NCI-H187 treated with DMSO at 0.1 percent for 48 hours (cell line): ENCODE data around the gene DIPK2A.
A peak's percentile ranks its signal among the peaks of the same experiment; 100 is the strongest.

Source experiments
- DNase-seq: peaks from one replicate; lab custom pipeline; 2025; lab: John Stamatoyannopoulos, UW

Gene DIPK2A, protein sequence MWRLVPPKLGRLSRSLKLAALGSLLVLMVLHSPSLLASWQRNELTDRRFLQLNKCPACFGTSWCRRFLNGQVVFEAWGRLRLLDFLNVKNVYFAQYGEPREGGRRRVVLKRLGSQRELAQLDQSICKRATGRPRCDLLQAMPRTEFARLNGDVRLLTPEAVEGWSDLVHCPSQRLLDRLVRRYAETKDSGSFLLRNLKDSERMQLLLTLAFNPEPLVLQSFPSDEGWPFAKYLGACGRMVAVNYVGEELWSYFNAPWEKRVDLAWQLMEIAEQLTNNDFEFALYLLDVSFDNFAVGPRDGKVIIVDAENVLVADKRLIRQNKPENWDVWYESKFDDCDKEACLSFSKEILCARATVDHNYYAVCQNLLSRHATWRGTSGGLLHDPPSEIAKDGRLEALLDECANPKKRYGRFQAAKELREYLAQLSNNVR

DNA sequence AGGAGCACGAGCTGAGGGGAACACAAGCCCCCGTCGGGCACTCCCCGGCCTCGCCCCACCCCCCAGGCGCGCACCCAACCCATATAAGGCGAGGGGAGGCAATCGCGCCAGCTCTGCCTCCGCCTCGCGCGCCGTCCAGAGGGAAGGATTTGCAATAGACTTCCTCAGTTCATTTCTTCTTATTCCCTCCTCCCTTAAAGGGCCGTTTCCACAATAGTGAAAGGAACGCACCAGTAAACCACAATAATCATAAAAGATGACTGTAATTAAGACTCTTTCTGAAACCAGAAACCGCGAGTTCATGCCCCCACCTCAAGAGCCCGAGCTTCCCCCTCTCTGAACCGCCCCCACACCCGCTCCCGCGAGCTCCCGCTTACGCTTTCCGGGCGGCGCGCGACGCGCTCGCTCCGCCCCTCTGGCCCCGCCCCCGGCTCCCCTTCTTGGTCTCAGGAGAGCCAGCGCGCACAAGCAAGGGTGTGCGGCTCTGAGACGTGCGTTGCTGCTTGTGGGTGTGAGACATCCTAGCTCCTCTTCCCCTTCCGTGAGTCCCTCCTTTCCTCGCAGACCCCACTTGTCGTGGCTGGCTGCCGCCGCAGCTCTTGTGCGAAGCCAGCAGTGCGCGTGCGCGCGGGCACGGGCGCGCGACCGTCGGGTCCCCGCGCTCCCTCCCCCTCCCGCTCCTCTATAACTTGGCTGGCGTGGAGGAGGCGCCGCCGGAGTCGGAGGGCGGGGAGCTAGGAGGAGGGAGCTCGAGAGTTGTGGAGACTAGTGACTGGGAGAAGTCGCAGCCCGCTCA lies at the start of gene DIPK2A:
DIPK2A (plus strand) TSS at position 465 of the 796 bp plus-strand sequence. CDS start 510 bp downstream, outside the sequence.
- peak; percentile 76 for DNase-seq

DNA sequence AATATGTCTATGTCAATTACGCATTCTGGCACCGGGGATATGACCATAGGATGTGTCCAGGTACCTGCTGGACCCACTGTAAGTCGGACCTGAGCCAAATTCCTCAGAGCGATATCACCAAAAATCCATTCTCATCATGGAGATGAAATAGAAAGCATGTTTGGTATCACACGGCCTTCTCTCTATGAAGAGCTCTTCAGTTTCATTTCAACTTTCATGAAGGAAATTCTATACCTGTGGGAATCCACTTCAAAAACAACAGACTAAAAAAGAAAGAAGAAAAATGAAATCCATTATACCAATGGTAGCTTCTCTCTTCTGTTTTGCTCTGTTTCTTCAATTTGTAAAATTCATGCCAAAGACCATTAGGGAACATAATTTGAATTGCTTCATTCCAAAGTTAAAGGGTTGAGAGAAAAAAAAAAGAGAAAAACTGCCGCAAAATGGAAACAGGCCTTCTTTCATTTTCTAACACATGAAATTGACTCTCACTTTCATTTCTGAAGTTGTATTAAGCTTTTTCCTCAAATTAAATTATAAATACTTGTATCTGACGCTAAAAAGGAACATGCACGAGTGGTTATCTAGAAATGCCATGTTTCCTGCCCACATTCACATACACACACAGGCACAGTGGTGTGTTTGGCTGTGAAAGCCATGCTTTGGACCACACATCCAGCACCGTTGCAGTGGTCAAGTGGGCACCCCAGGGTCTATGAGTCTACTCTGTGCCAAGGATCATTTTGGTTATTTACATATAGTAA lies 46.9 kb upstream of the DIPK2A start:
- DNase-seq = no peak

DNA sequence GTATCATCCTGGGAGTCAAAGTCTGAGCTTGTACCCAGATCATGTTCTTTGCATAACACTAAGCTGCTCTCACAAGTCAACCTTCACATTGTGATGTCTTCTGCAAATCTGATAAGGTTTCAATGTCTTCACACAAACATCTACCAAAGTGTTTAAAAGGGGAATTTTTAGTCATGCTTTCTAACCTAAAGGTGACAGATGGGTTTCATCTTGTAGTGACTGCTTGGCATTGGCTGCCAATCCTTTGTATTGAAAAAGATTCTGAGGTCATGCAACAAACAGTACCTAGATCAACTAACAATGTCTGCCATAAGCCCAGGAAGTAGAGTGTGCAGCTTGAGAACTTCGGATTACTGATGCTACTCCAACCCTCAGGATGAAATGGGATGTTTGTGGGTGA lies 43.6 kb upstream of the DIPK2A start:
- no peak for DNase-seq

- DNase-seq = no peak
Observed at GRCh38 chr3:143928541-143929255, 42.9 kb upstream of the DIPK2A start.

DNA sequence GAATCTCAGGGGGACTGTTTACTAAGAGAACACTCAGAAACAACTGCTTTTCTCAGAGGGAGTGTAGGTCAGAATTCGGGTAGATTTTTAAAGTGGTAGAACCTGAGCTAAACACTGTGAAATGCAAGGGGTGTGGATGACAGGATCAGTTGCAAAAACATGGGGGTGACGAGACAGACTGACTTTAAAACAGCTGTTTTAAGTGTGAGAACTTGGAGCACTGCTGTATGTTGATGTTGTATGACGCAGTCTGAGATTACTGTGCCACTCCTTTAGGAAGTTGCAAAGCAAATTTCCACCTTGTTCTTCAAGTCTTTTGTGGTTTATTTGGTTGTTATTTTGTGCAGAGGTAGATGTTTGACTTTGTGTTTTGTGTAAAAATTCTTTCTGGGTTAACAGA lies 36.8 kb upstream of the DIPK2A start:
- no peak for DNase-seq

DNA sequence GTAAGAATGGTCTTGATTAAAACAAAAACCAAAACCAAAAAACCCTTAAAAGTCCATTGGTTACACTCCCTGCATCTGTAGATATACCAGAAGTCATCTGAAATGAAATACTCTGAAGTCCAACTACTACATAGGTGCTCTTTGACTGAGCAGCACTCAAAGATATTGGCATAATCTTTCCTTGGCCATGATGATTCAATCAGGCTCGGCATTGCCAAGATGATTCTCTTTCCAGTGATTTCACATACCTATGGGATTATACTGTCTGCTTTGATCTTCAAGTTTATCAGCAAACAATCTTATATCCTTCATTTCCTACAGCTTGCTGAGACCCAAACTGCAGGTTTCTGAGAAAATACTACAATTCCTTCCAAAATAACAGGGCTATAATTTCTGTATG lies 35.9 kb upstream of the DIPK2A start:
- no peak for DNase-seq

DNA sequence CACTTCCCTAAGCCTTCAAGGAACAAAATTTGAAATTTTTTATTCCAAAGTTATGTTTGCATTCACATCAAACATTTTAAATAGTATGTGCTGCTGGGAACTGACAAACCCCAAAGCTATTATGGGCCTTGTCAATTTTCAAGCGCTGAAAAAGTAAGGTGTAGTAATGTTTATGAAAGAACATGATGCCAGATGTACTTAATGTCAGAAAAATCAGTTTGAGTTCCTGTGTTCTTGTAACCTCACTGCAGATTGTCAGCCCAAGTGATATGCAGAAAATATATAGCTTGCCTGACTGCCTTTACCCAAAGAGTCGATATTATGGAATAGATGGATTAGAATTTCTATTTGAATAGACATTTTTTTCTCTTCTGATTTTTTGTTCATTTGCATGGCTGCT lies 20.8 kb upstream of the DIPK2A start:
- DNase-seq = no peak

- no peak for DNase-seq
Observed at GRCh38 chr3:143951351-143951971, 20.2 kb upstream of the DIPK2A start.

DNA sequence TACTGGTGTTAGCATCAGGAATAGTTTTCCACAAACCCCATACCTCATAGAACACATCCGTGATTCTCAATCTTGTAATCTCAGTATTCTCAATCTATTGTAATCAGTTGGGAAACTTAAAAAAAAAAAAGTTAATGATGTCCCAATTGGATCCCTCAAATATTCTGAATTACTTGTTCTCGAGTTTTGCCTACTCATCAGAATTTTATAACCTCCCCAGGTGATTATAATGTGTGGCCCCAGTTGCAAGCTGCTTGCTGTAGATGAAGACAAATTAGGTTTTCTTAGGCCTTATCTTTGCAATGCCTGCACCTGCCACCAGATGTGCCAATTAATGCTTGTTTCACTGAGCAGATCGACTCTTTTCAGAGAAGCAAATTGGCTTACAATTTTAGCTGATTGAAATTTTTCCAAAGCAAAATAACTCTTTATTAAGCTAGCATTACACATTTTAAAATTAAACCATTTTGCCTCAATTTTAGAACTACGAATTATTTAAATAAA lies 19.0 kb upstream of the DIPK2A start:
- no peak for DNase-seq

DNA sequence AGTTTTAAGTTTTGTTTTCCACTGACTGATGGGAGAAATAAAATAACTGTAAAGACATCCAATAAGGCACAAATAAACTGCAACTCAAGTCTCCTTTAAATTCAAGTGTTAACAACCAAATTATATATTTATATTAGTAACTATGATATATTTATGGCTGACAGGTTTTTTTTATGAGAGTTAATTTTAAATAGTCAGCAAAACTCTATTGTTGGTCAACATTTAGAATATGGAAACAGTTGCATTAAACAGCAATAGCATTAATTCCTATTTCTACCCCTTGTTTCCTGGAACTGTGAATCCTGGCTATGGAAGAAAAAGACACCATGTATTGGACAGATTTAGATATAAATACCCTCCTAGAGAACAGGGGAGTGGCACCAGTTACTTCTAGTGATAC lies 16.5 kb upstream of the DIPK2A start:
- no peak for DNase-seq

GRCh38 chr3:143956838-143957237 lies 14.8 kb upstream of the DIPK2A start:
- no peak for DNase-seq

GRCh38 chr3:143957453-143957852 lies 14.2 kb upstream of the DIPK2A start:
- DNase-seq = no peak

DNA sequence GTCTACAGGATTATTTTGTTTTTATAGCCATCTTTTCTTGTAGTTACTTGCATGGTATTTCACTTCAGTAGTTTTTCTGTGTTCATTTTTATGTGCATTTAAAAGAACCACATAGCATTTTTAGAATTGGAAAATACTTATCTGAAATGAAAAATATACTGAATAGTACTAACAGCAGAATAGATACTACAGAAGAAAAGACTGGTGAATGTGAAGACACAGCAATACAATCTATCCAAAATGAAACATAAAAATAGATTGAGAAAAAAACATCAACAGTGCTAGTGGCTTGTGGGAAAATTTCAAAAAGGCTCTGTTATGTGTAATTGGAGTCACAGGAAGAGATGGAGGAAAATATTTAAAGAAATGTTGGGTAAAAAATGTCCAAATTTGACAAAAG lies 12.7 kb upstream of the DIPK2A start:
- no peak for DNase-seq

- DNase-seq = no peak
Observed at GRCh38 chr3:143961342-143961741, 10.3 kb upstream of the DIPK2A start.

GRCh38 chr3:143963946-143964345 lies 7.7 kb upstream of the DIPK2A start:
- DNase-seq = no peak

DNA sequence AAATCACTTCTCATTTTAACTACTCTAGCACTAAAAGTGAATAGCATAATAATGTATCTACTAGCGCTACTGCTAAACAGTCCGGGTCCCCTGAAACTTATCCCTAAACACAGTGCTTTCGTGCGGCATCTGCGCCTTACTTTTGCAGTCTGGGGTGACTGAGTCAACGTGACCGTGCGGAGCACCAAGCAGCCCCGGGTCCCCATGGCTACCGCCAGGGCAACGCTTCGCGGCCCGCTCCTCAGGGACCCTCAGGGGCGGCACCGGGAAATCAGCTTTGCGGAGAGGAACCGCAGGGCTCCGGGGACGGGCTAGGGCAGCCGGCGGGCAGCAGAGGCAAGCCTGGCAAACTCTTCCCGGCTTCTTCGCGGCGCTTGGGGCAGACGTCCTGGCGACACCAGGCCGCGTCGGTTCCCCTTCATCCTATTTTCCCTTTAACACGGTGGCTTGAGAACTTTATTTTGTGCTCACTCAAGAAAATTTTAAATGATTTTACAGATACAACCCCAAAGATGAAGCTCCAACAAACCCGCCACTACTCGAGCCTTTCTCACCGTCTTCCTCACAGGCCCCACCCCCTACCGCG lies 757 bp upstream of the DIPK2A start:
- DNase-seq = no peak

GRCh38 chr3:143972155-143972504 lies 507 bp downstream of the DIPK2A start:
- DNase-seq = no peak

DNA sequence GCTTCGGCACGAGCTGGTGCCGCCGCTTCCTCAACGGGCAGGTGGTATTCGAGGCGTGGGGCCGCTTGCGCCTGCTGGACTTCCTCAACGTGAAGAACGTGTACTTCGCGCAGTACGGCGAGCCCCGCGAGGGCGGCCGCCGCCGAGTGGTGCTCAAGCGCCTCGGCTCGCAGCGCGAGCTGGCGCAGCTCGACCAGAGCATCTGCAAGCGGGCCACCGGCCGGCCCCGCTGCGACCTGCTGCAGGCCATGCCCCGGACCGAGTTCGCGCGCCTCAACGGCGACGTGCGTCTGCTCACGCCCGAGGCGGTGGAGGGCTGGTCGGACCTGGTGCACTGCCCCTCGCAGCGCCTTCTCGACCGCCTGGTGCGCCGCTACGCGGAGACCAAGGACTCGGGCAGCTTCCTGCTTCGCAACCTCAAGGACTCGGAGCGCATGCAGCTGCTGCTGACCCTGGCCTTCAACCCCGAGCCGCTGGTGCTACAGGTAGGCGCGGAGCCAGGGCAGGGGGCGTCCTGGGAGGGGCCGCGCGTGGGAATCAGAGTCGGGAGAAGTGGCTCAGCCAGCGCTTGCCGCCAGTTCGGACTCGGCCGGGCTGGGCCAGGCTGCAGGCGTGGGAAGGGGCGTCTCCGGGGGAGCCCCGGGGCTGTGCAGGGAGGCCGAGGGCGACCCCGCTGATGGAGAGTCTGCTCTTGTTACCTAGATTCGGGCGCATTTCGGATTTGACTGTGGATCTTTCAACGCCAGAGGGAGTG lies 1.1 kb downstream of the DIPK2A start:
- no peak for DNase-seq

DNA sequence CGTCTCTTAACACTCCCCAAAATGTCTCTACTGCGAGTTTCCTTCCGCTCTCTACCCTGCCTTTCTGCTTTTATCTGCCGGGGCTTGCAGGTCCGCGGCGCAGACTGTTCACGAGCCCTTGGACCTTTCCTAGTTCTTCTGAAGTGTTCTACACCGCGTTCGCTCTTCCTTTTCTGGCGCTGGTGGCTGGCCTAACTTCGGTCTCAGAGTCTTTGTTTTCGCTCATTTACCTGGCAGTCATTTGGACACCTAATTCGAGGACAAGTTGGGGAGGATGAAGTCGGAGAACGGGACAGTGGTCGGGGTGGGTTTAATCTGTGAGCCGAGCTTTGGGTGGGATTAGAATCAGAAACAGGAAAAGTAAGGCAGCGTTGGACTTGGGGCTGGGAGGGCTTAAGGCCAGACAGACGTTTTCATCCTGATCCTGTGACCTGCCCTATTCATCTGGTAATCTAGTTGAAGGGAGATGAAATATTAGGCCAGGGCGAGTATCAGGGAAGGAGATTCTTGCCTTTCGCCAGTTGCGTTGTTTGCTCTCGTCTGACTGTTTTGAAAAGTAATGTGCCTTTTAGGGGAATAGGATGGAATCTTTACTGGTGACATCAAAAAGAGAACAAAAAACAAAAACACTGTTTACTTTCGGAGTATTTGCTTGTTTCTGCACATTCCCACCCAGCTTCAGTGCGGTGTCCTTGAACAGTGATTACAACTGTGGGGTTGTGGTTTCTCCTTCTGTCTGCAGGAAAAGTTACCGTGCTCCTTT lies 1.8 kb downstream of the DIPK2A start:
- no peak for DNase-seq
